ENCODE measurements around the gene LMAN1.

DNA sequence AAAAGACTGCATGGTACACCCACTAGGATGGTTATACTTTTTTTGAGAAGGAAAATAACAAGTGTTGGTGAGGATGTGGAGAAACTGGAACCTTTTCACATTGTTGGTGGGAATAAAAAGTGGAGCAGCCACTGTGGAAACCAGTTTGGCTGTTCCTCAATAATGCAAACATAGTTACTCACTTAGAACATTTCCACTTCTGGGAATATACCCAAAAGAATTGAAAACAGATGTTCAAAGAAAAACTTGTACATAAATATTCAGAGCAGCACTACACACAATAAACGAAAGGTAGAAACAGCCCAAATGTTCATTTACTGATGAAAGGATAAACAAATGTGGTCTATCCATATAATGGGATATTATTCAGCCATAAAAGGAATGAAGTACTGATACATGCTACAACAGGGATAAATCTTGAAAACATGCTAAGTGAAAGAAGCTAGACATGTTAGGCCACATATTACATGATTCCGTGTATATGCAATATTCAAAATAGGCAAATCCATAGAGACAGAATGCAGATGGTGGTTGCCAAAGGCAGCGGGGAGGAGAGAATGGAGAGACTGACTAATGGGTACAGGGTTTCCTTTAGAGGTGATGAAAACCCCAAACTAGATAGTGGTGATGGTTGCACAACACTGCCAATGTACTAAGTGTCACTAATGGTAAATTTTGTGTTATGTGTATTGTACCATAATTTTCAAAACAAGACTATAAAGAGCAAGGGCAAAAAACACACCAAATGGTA is 20.9 kb upstream of the LMAN1 start:
- TF ChIP-seq ZNF530 (CRISPR knock-in tag; IDR thresholded peaks at IDR 0.05; ENCODE audit: low read depth), result no peak
- TF ChIP-seq POLR2A (IDR thresholded peaks at IDR 0.05; ENCODE audit: insufficient read depth in 1 of 2, low read depth in 2 of 2, low read length in 2 of 2), result no peak
- TF ChIP-seq, protein P1, sequence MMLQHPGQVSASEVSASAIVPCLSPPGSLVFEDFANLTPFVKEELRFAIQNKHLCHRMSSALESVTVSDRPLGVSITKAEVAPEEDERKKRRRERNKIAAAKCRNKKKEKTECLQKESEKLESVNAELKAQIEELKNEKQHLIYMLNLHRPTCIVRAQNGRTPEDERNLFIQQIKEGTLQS (CRISPR knock-in tag; IDR thresholded peaks at IDR 0.05), result no peak
- TF ChIP-seq ELF4 (CRISPR knock-in tag; IDR thresholded peaks at IDR 0.05; ENCODE audit: borderline replicate concordance), result no peak
- no peak for TF ChIP-seq BRCA1 (CRISPR knock-in tag; IDR thresholded peaks at IDR 0.05)
- TF ChIP-seq IRF9 (CRISPR knock-in tag; IDR thresholded peaks at IDR 0.05; ENCODE audit: borderline replicate concordance), result no peak
- no peak for TF ChIP-seq ZBTB21 (CRISPR knock-in tag; IDR thresholded peaks at IDR 0.05)
- no peak for TF ChIP-seq CREB1 (IDR thresholded peaks at IDR 0.05)
- TF ChIP-seq CREB1 (CRISPR knock-in tag; IDR thresholded peaks at IDR 0.05), result no peak
